ENCODE results near the gene PSRC1. TPM values are rescaled to one million over a fixed set of nuclear protein-coding genes. Genes with fewer than 3 reads are reported as not detected.

The PSRC1 gene
- total and polyA plus RNA-seq, 4 experiments from 2014 or later = 0.17 to 0.31 (median 0.23) TPM

- intact Hi-C loops (cut with micrococcal nuclease) = no loop called here
- Histone ChIP-seq H3K27me3 (ENCODE audit: insufficient read depth, low read length) (no peaks in the 10 kb centered on the region), H3K9me3 (ENCODE audit: control insufficient read depth in 1 of 2, low read length in 2 of 2) (no peaks in the 10 kb centered on the region), H3K36me3 (ENCODE audit: insufficient read depth, low read length) (peaks cover 45% of the 10 kb centered on the region), H3K4me3 (ENCODE audit: low read length in 2 of 2) (no peak overlapping the region), H3K27ac (ENCODE audit: low read depth, low read length) (no peak overlapping the region), H3K4me1 (ENCODE audit: insufficient read depth, low read length) (peaks cover 24% of the 10 kb centered on the region)
- no peak overlapping the region for H3K27ac Mint-ChIP-seq
- CTCF ChIA-PET (ENCODE audit: partially characterized antibody) = interaction anchor here (0.8 to 2.0 kb wide), 9 partner anchors 14 to 295 kb away, joined by 3 to 6 read pairs (median 4); partner anchors contain the start of gene SARS1
- no peak for DNase-seq
- peaks cover 0 to 3% (median 0%) of the 10 kb centered on the region in 8 donors for H3K9me3 Mint-ChIP-seq
- H3K36me3 Mint-ChIP-seq = peaks cover 30 to 50% of the 10 kb centered on the region in 2 donors
- peaks cover 0 to under 1% of the 10 kb centered on the region in 2 donors for H3K27me3 Mint-ChIP-seq
- no peak overlapping the region for H3K4me3 Mint-ChIP-seq
- POLR2A ChIA-PET (ENCODE audit: partially characterized antibody) = interaction anchor here (1.2 to 2.0 kb wide), 3 partner anchors 10 to 25 kb away, joined by 3 to 9 read pairs (median 5); partner anchors contain the start of genes CELSR2 and SARS1
- H3K4me1 Mint-ChIP-seq = peaks cover 16 to 35% (median 21%) of the 10 kb centered on the region in 4 donors
Measured at GRCh38 chr1:109239047-109239408, 43.9 kb downstream of the PSRC1 start.

- peak overlapping the region in 2 of 7 donors; percentile 59 to 70 for H3K27ac Mint-ChIP-seq
- Histone ChIP-seq H3K27me3 (ENCODE audit: insufficient read depth, low read length) (no peaks in the 10 kb centered on the region), H3K9me3 (ENCODE audit: control insufficient read depth in 1 of 2, low read length in 2 of 2) (no peaks in the 10 kb centered on the region), H3K27ac (ENCODE audit: low read depth, low read length) (no peak overlapping the region), H3K4me3 (ENCODE audit: low read length in 2 of 2) (no peak overlapping the region), H3K36me3 (ENCODE audit: insufficient read depth, low read length) (peaks cover 45% of the 10 kb centered on the region), H3K4me1 (ENCODE audit: insufficient read depth, low read length) (peaks cover 24% of the 10 kb centered on the region)
- POLR2A ChIA-PET (ENCODE audit: partially characterized antibody) = interaction anchor here (2.0 kb wide), 1 partner anchor 24 kb away, joined by 9 read pairs; the partner anchor contains the start of gene SARS1
- no peaks in the 10 kb centered on the region for H3K27me3 Mint-ChIP-seq
- H3K4me3 Mint-ChIP-seq = no peak overlapping the region
- H3K36me3 Mint-ChIP-seq = peaks cover 30 to 50% of the 10 kb centered on the region in 2 donors
- peaks cover 16 to 35% (median 21%) of the 10 kb centered on the region in 4 donors for H3K4me1 Mint-ChIP-seq
- CTCF ChIA-PET (ENCODE audit: partially characterized antibody) = interaction anchor here (0.7 to 2.0 kb wide), 6 partner anchors 14 to 255 kb away, joined by 3 to 6 read pairs (median 4); partner anchors contain the start of gene SARS1
- DNase-seq = no peak
- peaks cover 0 to 3% (median 0%) of the 10 kb centered on the region in 8 donors for H3K9me3 Mint-ChIP-seq
- intact Hi-C loops (cut with micrococcal nuclease) = no loop called here
Measured at GRCh38 chr1:109238382-109238781, 44.6 kb downstream of the PSRC1 start.

- intact Hi-C loops (cut with micrococcal nuclease) = no loop called here
- DNase-seq = no peak
- Histone ChIP-seq H3K4me3 (ENCODE audit: low read length in 2 of 2) (no peak overlapping the region), H3K36me3 (ENCODE audit: insufficient read depth, low read length) (peaks cover 49% of the 10 kb centered on the region), H3K4me1 (ENCODE audit: insufficient read depth, low read length) (peaks cover 23% of the 10 kb centered on the region), H3K27ac (ENCODE audit: low read depth, low read length) (no peak overlapping the region), H3K9me3 (ENCODE audit: control insufficient read depth in 1 of 2, low read length in 2 of 2) (no peaks in the 10 kb centered on the region), H3K27me3 (ENCODE audit: insufficient read depth, low read length) (no peaks in the 10 kb centered on the region)
- peaks cover 30 to 56% of the 10 kb centered on the region in 2 donors for H3K36me3 Mint-ChIP-seq
- H3K9me3 Mint-ChIP-seq = peaks cover 0 to 3% (median 0%) of the 10 kb centered on the region in 8 donors
- ChIA-PET POLR2A (ENCODE audit: partially characterized antibody) (no interaction called here), CTCF (ENCODE audit: partially characterized antibody) (interaction anchor here (0.7 kb wide), 1 partner anchor 14 kb away, joined by 3 read pairs; no protein-coding TSS in a partner anchor)
- no peaks in the 10 kb centered on the region for H3K27me3 Mint-ChIP-seq
- peaks cover 14 to 27% (median 19%) of the 10 kb centered on the region in 4 donors for H3K4me1 Mint-ChIP-seq
- no peak overlapping the region for H3K4me3 Mint-ChIP-seq
- H3K27ac Mint-ChIP-seq = no peak overlapping the region
Measured at GRCh38 chr1:109237512-109237911, 45.4 kb downstream of the PSRC1 start.

- Mint-ChIP-seq H3K4me1 (peaks cover 4 to 8% (median 7%) of the 10 kb centered on the region in 4 donors), H3K4me3 (no peak overlapping the region), H3K27ac (peak overlapping the region in 4 of 7 donors; percentile 5 to 85 (median 70)), H3K27me3 (no peaks in the 10 kb centered on the region), H3K36me3 (peaks cover 43 to 75% of the 10 kb centered on the region in 2 donors), H3K9me3 (peaks cover 0 to 3% (median 0%) of the 10 kb centered on the region in 8 donors)
- Histone ChIP-seq H3K4me1 (ENCODE audit: insufficient read depth, low read length) (peaks cover 4% of the 10 kb centered on the region), H3K4me3 (ENCODE audit: low read length in 2 of 2) (no peak overlapping the region), H3K36me3 (ENCODE audit: insufficient read depth, low read length) (peaks cover 68% of the 10 kb centered on the region), H3K27ac (ENCODE audit: low read depth, low read length) (no peak overlapping the region), H3K27me3 (ENCODE audit: insufficient read depth, low read length) (no peaks in the 10 kb centered on the region), H3K9me3 (ENCODE audit: control insufficient read depth in 1 of 2, low read length in 2 of 2) (no peaks in the 10 kb centered on the region)
- intact Hi-C loops (cut with micrococcal nuclease) = no loop called here
- POLR2A ChIA-PET (ENCODE audit: partially characterized antibody) = no interaction called here
- no peak for DNase-seq
- CTCF ChIA-PET (ENCODE audit: partially characterized antibody) = no interaction called here
Measured at GRCh38 chr1:109235137-109235536, 47.8 kb downstream of the PSRC1 start.

- H3K36me3 ChIP-seq (ENCODE audit: insufficient read depth, low read length) = peaks cover 68% of the 10 kb centered on the region
- intact Hi-C loops (cut with micrococcal nuclease) = no loop called here
- peaks cover 4% of the 10 kb centered on the region for H3K4me1 ChIP-seq (ENCODE audit: insufficient read depth, low read length)
- DNase-seq = no peak
- H3K4me3 Mint-ChIP-seq = no peak overlapping the region
- CTCF ChIA-PET (ENCODE audit: partially characterized antibody) = interaction anchor here (0.9 kb wide), 1 partner anchor 30 kb away, joined by 3 read pairs; no protein-coding TSS in a partner anchor
- no peaks in the 10 kb centered on the region for H3K27me3 ChIP-seq (ENCODE audit: insufficient read depth, low read length)
- no peaks in the 10 kb centered on the region for H3K9me3 ChIP-seq (ENCODE audit: control insufficient read depth in 1 of 2, low read length in 2 of 2)
- no peak overlapping the region for H3K4me3 ChIP-seq (ENCODE audit: low read length in 2 of 2)
- no peaks in the 10 kb centered on the region for H3K27me3 Mint-ChIP-seq
- H3K9me3 Mint-ChIP-seq = peaks cover 0 to 1% (median 0%) of the 10 kb centered on the region in 8 donors
- H3K27ac Mint-ChIP-seq = peak overlapping the region in 2 of 7 donors; percentile 16 to 86
- H3K36me3 Mint-ChIP-seq = peaks cover 45 to 74% of the 10 kb centered on the region in 2 donors
- POLR2A ChIA-PET (ENCODE audit: partially characterized antibody) = interaction anchor here (1.4 kb wide), 1 partner anchor 10 kb away, joined by 6 read pairs; no protein-coding TSS in a partner anchor
- H3K27ac ChIP-seq (ENCODE audit: low read depth, low read length) = no peak overlapping the region
- H3K4me1 Mint-ChIP-seq = peaks cover 5 to 11% (median 6%) of the 10 kb centered on the region in 4 donors
Measured at GRCh38 chr1:109231066-109231465, 51.9 kb downstream of the PSRC1 start.

Other genes with a start within 250 kb of the PSRC1 start
- gene WDR47, start 241.0 kb downstream of the PSRC1 start, total RNA-seq = 10 to 100 TPM; 14.0 to 14.1 TPM
- 1 to 10 TPM; 6.3 to 7.5 TPM for gene WDR47, start 241.0 kb downstream of the PSRC1 start, polyA plus RNA-seq
- 10 to 100 TPM; 12.5 to 14.6 TPM for gene TAF13, start 207.1 kb downstream of the PSRC1 start, total RNA-seq
- gene TAF13, start 207.1 kb downstream of the PSRC1 start, polyA plus RNA-seq = 1 to 10 TPM in 1 of 2 donors, under 1 TPM in 1; 0.68 to 1.3 TPM
- 10 to 100 TPM; 42.9 to 47.9 TPM for gene TMEM167B, start 192.4 kb downstream of the PSRC1 start, total RNA-seq
- 10 to 100 TPM; 38.8 to 41.5 TPM for gene TMEM167B, start 192.4 kb downstream of the PSRC1 start, polyA plus RNA-seq
- 10 to 100 TPM; 13.7 to 15.4 TPM for gene ELAPOR1, start 169.0 kb downstream of the PSRC1 start, total RNA-seq
- 10 to 100 TPM; 15.0 to 17.8 TPM for gene ELAPOR1, start 169.0 kb downstream of the PSRC1 start, polyA plus RNA-seq
- 100 to 1,000 TPM; 178 to 190 TPM for gene SARS1, start 69.2 kb downstream of the PSRC1 start, total RNA-seq
- gene SARS1, start 69.2 kb downstream of the PSRC1 start, polyA plus RNA-seq = 100 to 1,000 TPM; 153 to 199 TPM
- 1 to 10 TPM; 2.6 to 3.1 TPM for gene CELSR2, start 33.6 kb downstream of the PSRC1 start, total RNA-seq
- gene CELSR2, start 33.6 kb downstream of the PSRC1 start, polyA plus RNA-seq = under 1 TPM in 1 of 2 donors, not detected in 1; 0.52 TPM
- not detected for gene MYBPHL, start 23.9 kb upstream of the PSRC1 start, total RNA-seq
- not detected for gene MYBPHL, start 23.9 kb upstream of the PSRC1 start, polyA plus RNA-seq
- under 1 TPM; 0.69 to 0.93 TPM for gene SORT1, start 114.8 kb upstream of the PSRC1 start, total RNA-seq
- gene SORT1, start 114.8 kb upstream of the PSRC1 start, polyA plus RNA-seq = not detected
- 10 to 100 TPM; 87.7 to 90.2 TPM for gene PSMA5, start 143.3 kb upstream of the PSRC1 start, total RNA-seq
- 100 to 1,000 TPM in 1 of 2 donors, 10 to 100 TPM in 1; 96.7 to 122 TPM for gene PSMA5, start 143.3 kb upstream of the PSRC1 start, polyA plus RNA-seq
- gene SYPL2, start 183.4 kb upstream of the PSRC1 start, total RNA-seq = not detected
- not detected for gene SYPL2, start 183.4 kb upstream of the PSRC1 start, polyA plus RNA-seq
- gene ATXN7L2, start 200.8 kb upstream of the PSRC1 start, total RNA-seq = 1 to 10 TPM; 7.4 to 9.0 TPM
- gene ATXN7L2, start 200.8 kb upstream of the PSRC1 start, polyA plus RNA-seq = 1 to 10 TPM; 1.9 to 6.9 TPM
- gene CYB561D1, start 210.9 kb upstream of the PSRC1 start, total RNA-seq = 10 to 100 TPM; 40.7 to 41.6 TPM
- gene CYB561D1, start 210.9 kb upstream of the PSRC1 start, polyA plus RNA-seq = 10 to 100 TPM; 13.6 to 17.1 TPM
- 10 to 100 TPM; 28.1 to 29.3 TPM for gene AMIGO1, start 226.6 kb upstream of the PSRC1 start, total RNA-seq
- 10 to 100 TPM in 1 of 2 donors, 1 to 10 TPM in 1; 6.4 to 19.8 TPM for gene AMIGO1, start 226.6 kb upstream of the PSRC1 start, polyA plus RNA-seq